ENCODE results near the gene FSIP1.

The FSIP1 gene

GRCh38 chr15:39690881-39691634 lies 91.6 kb downstream of the FSIP1 start:
- no peak overlapping the region for H3K27ac ChIP-seq (ENCODE audit: poor library complexity, severe bottlenecking)
- no peaks in the 10 kb centered on the region for H3K36me3 ChIP-seq (ENCODE audit: low read depth)
- H3K4me3 ChIP-seq (ENCODE audit: severe bottlenecking): no peak overlapping the region
- no peaks in the 10 kb centered on the region for H3K9me3 ChIP-seq (ENCODE audit: severe bottlenecking)
- no peaks in the 10 kb centered on the region for H3K27me3 ChIP-seq (ENCODE audit: insufficient read depth, poor library complexity, severe bottlenecking)
- no peak for TF ChIP-seq CTCF (IDR thresholded peaks at IDR 0.05; ENCODE audit: poor library complexity, severe bottlenecking)
- ATAC-seq (ENCODE audit: low read depth) (peak; percentile 38; the same call in 1 of the 3 replicates), DNase-seq (ENCODE audit: low spot score) (no peak)
- H3K4me1 ChIP-seq (ENCODE audit: insufficient read depth, poor library complexity, severe bottlenecking): no peaks in the 10 kb centered on the region

- H3K9me3 ChIP-seq (ENCODE audit: severe bottlenecking): no peaks in the 10 kb centered on the region
- ATAC-seq (ENCODE audit: low read depth): no peak
- TF ChIP-seq CTCF (IDR thresholded peaks at IDR 0.05; ENCODE audit: poor library complexity, severe bottlenecking): no peak
Measured at GRCh38 chr15:39687965-39688364, 94.7 kb downstream of the FSIP1 start.

DNA sequence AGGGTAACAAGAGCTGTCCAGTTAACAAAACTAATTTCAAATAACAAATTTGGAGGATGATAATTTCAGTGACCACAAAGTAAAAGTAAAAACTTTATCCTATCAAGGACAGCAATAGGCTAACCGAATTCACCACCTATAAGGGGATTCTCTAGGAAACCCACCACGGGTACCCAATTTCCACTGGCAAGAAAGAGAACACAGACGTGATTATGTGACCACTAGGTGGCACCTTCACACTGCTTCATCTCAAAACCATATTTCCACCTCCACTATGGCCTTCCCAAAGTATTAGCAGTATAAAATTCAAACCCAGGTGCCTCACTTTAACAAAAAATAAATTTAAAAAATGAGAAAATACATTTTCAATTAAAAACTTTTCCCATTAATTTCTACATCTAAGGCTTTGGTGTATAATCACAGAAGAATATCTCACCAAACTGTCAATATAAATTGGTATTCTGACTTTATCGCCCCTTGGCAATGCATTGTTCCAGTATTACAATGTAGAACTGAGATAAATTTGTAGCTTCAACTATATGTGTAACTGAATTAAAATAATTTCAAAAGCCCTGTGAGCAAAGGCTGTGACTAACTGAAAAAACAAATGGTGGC lies 96.5 kb downstream of the FSIP1 start:
- ATAC-seq (ENCODE audit: low read depth) (peak; percentile 81), DNase-seq (ENCODE audit: low spot score) (no peak)
- no peak overlapping the region for H3K27ac ChIP-seq (ENCODE audit: poor library complexity, severe bottlenecking)
- peak; percentile 99 for TF ChIP-seq CTCF (IDR thresholded peaks at IDR 0.05; ENCODE audit: poor library complexity, severe bottlenecking)
- no peaks in the 10 kb centered on the region for H3K9me3 ChIP-seq (ENCODE audit: severe bottlenecking)
- H3K36me3 ChIP-seq (ENCODE audit: low read depth): no peaks in the 10 kb centered on the region
- H3K4me1 ChIP-seq (ENCODE audit: insufficient read depth, poor library complexity, severe bottlenecking): no peaks in the 10 kb centered on the region
- H3K27me3 ChIP-seq (ENCODE audit: insufficient read depth, poor library complexity, severe bottlenecking): no peaks in the 10 kb centered on the region
- no peak overlapping the region for H3K4me3 ChIP-seq (ENCODE audit: severe bottlenecking)

More at GRCh38 chr15:39687965-39688364, 94.7 kb downstream of the FSIP1 start:
- no peaks in the 10 kb centered on the region for H3K27me3 ChIP-seq (ENCODE audit: insufficient read depth, poor library complexity, severe bottlenecking)
- H3K27ac ChIP-seq (ENCODE audit: poor library complexity, severe bottlenecking): no peak overlapping the region
- H3K4me1 ChIP-seq (ENCODE audit: insufficient read depth, poor library complexity, severe bottlenecking): no peaks in the 10 kb centered on the region
- no peak overlapping the region for H3K4me3 ChIP-seq (ENCODE audit: severe bottlenecking)
- DNase-seq (ENCODE audit: low spot score): no peak
- no peaks in the 10 kb centered on the region for H3K36me3 ChIP-seq (ENCODE audit: low read depth)

GRCh38 chr15:39685367-39685766 lies 97.3 kb downstream of the FSIP1 start:
- no peak overlapping the region for H3K27ac ChIP-seq (ENCODE audit: poor library complexity, severe bottlenecking)
- no peaks in the 10 kb centered on the region for H3K4me1 ChIP-seq (ENCODE audit: insufficient read depth, poor library complexity, severe bottlenecking)
- TF ChIP-seq CTCF (IDR thresholded peaks at IDR 0.05; ENCODE audit: poor library complexity, severe bottlenecking): no peak
- ATAC-seq (ENCODE audit: low read depth): no peak
- H3K9me3 ChIP-seq (ENCODE audit: severe bottlenecking): no peaks in the 10 kb centered on the region
- H3K36me3 ChIP-seq (ENCODE audit: low read depth): no peaks in the 10 kb centered on the region
- H3K27me3 ChIP-seq (ENCODE audit: insufficient read depth, poor library complexity, severe bottlenecking): no peaks in the 10 kb centered on the region
- no peak for DNase-seq (ENCODE audit: low spot score)
- H3K4me3 ChIP-seq (ENCODE audit: severe bottlenecking): no peak overlapping the region

DNA sequence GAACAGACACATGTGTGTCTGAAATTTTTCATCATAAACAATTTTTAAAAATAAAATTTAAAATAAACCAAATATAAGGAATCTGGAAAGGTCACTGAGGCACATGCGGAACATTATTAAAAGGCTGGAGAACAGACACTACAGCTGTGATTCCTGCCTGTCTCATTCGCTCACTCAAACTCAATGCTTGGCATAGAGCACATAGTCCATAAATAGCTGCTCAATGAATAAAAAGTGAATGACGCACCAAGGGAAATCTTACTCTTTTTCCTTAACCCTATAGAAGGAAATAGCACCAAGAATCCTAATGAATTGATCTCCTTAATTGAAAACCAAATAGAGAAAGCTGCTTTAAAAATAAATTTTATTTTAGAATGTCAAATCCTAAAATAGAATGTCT lies 98.4 kb downstream of the FSIP1 start:
- Histone ChIP-seq H3K27ac (ENCODE audit: poor library complexity, severe bottlenecking) (no peak overlapping the region), H3K27me3 (ENCODE audit: insufficient read depth, poor library complexity, severe bottlenecking) (no peaks in the 10 kb centered on the region), H3K36me3 (ENCODE audit: low read depth) (no peaks in the 10 kb centered on the region), H3K4me3 (ENCODE audit: severe bottlenecking) (no peak overlapping the region), H3K9me3 (ENCODE audit: severe bottlenecking) (no peaks in the 10 kb centered on the region), H3K4me1 (ENCODE audit: insufficient read depth, poor library complexity, severe bottlenecking) (no peaks in the 10 kb centered on the region)
- DNase-seq (ENCODE audit: low spot score) (no peak), ATAC-seq (ENCODE audit: low read depth) (no peak)
- TF ChIP-seq CTCF (IDR thresholded peaks at IDR 0.05; ENCODE audit: poor library complexity, severe bottlenecking): no peak

All from RWPE2 (cell line).